Lung microvascular endothelial cell (primary cell): ENCODE measurements around the gene ZNF574. TPM values are rescaled to one million over a fixed set of nuclear protein-coding genes. Genes with fewer than 3 reads are reported as not detected.
A peak's percentile ranks its signal among the peaks of the same experiment; 100 is the strongest.

Experiments used
- DNase-seq, 2 donors: peaks; one replicate each; pipeline versions ENCODE4 v3.0.0 to v3.0.0-alpha.2; 2010; ENCODE audit warnings: low read depth in 2 of 2
- total RNA-seq: library from RNA; depleted of rRNA; stranded (reverse); fragments of >200 nt; gene quantifications from 2 replicates; pipeline ENCODE4 v1.2.1, GENCODE V29; 2014

The ZNF574 gene
- total RNA-seq, 1 donor from 2014 or later: 9.1 TPM

DNA sequence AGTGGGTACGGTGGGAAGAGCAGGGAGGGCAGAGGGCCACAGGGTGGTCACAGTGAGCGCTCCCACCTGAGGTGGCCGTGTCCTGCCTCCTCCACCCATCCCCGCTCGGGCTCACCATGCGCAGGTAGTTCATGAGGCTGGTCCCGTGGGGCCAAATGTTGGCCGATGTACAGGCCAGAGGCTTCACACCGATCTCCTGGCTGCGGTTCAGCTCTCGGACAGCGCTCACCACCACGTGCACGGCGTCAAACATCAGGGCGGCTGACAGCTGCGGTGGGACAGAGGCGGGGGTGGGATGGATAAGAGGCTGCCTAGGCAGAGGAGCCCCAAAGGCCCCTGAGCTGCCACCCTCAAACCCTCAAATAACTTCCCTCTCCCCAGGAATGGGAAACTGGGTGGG is 21.8 kb upstream of the ZNF574 start:
- no peak for DNase-seq

DNA sequence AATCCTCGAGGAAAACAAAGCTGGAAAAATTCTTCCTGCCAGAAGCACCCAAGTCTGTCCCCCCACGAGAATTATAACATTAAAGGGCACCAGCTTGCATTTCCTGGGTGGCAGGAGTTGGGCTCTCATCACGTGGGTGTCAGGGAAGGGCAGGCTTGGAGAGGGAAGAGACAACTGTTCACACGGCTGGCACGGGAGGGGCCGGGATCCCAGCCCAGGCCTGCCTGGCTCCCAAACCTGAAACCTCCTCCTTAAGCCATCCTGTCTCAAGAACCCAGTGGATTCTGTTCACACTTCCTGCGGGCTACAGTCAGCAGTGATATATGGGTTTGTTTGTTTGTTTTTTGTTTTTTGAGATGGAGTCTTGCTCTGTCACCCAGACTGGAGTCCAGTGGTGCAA is 18.1 kb upstream of the ZNF574 start:
- DNase-seq: no peak

DNA sequence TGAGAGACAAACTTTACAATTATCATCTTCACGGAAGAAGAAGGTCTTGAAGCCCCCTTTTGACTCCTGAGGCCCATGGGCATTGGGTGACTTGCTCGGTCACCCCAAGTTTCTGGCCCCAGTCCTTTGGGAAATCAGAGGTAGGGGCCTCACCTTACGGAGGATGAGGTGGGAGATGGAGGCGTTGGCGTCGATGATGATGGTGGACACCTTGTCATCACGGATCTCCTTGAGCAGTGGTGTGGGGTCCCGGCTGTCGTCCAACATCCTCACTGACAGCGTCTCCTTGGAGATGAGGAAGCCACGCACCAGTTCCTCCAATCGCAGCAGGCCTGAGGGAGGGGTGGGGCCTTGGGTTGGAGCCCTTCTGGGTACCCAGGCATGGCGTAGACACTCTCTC is 16.8 kb upstream of the ZNF574 start:
- no peak for DNase-seq

DNA sequence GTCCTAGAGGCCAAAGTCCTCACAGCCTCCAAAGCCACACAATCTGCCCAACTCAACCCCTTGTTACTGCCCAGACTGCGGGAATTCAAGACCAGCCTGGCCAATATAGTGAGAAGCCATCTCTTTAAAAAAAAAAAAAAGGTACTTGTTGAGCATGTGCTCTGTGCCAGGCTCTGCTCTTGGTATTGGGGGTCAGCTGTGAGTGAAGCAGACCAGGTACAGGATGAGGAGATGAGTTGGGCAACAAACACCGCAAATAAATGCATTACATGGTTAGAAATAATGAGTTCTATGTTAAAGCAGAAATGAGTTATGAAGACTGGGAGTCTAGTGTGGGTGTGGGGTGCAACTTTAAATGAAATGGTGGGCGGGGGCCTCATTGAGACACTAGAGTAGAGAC is 15.8 kb upstream of the ZNF574 start:
- no peak for DNase-seq

DNA sequence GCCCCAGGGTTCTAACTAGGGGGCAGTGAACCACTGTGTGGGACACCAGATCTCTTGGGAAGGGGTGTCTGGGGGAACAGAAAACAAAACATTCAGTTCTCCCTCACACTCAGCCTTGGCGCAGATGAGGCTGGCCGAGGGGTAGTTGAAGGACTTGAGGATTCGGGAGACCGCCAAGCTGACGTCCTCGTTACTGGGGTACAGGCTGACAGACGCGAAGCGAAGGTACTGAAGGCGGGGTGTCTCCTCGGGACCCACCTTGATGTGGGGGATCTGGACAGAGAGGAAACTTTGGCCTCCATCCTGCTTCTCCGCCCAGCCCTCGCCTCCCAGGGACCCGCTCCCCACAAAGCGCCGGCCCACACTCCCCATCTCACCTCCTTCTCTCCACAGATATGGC is 13.6 kb upstream of the ZNF574 start:
- DNase-seq: no peak

DNA sequence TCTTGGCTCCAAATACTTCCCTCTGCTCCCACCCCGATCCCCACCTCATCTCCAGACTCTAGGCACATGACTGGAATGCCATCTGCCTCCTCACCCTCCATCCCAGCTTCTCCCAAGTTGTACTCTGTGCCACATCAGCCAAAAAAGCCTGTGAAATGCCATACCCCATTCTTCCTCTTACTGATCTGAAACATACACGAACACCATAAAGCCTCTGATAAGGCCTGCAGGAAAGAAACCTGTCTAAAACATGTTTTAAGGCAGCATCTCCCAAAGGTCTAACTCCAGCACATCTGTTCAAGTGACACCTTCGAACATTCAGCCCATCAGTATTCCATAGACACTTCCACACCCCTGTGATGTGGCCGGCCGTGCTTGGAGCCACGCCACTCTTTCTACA is 11.5 kb upstream of the ZNF574 start:
- no peak for DNase-seq

DNA sequence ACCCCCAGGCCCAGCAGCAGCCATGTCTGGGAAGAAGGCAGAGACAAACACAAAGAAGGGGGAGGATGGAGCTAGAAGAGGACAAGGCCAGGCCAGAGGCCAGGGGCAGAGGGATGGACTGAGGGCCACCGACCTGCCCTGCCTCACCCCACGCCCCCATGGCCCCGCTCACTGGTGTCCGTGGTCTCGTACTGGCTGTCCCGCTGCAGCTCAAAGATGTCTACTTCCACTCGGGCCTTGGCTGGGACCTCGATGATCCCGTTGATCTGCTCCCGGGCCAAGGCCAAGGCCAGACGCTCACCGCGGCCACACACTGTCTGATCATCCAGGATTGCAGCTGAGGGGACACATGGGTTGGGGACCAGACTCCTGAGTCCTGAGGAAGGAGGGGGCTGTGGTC is 10.9 kb upstream of the ZNF574 start:
- DNase-seq: no peak

DNA sequence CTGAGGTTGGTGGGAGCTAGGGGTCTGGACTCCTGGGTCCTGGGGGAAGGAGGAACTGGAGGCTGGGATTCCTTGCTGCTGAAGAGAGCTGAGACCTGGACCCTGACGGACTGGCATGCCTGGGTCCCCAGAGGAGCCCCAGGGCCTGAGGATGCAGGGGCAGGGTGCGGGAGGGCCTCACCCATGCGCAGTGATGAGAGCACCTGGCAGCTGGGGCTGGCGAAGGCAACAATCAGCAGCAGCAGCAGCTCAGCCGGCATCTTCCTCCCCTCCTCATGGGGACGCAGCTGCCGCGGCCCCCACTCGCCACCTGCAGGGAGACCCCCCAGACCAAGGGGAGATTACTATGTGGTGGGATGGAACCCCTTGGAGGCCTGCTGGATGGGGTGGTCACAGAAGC is 10.5 kb upstream of the ZNF574 start:
- DNase-seq: no peak

DNA sequence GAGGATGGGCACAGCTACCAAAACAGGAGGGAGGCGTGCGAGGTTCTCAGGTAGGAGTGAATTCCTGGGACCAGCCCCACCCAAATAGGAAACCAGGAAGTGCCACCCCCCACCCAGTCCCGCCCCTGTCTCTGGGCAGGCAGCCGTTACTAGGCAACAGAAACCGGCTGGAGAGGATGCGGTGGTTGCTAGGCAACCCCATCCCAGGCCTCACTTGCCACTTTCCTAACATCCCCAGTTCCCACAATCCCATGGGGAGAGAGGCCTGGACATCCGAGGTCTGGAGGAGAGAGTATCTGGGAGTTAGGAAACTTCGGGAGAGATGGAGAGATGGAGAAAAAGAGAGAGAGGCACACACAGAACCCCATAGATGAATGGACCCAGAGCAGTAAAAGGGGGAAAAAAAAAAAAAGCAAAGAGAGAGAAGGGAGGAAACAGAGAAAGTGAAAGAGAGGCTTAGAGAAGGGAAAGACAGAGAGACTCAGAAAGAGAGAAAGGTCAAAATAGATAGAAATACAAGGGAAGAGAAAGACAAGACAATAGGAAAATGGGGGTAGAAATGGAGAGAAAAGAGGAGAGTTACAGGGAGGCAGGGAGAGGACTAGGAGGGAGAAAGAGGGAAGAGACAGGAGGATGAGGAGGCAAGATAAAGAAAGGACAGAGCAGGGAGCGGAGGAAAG is 9.8 kb upstream of the ZNF574 start:
- peak in 1 of 2 donors; percentile 35 for DNase-seq

DNA sequence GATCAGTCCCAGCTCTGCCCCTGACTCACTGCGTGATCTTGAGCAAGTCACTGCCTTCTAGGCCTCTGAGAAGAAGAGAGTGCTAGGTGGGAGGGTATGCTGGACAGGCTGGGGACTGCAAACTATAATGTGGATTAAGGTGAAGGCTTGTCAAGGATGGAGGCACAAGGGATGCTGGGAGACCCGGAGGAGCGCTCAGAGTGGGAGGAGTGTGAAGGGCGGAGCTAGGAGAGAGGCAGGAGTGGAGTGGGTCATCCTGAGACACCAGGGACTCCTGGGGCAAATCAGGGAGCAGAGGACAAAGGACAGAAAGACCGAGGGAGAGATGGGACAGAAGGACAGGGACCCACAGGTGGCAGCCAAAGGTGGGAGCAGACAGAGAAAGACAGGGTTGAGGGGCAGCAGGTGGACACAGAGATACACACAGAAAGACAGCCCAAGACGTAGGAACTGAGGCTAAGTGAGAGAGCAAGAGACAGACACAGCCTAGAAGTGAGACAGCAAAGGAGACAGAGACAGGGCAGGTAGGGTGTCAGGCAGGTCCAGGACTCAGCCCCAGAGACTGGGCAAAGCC is 8.6 kb upstream of the ZNF574 start:
- DNase-seq: no peak

DNA sequence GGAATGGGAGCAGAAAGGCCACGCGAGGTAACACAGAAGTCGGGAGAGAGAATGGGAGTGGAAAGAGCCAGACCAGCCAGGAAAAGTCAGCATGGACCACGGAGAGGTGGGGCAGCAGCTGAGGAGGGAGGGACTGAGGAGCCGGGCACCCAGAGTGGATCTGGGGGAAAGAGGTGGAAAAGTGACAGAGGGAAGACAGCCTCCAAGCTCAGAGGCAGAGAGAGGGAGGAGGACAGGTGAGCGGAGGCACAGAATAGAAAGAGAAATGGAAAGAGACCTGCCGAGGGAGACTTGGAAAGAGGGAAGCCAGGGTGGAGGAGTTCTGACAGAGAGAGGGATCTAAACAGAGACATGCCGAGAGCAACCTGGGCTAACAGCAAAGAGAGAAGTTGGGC is 7.6 kb upstream of the ZNF574 start:
- DNase-seq: no peak

DNA sequence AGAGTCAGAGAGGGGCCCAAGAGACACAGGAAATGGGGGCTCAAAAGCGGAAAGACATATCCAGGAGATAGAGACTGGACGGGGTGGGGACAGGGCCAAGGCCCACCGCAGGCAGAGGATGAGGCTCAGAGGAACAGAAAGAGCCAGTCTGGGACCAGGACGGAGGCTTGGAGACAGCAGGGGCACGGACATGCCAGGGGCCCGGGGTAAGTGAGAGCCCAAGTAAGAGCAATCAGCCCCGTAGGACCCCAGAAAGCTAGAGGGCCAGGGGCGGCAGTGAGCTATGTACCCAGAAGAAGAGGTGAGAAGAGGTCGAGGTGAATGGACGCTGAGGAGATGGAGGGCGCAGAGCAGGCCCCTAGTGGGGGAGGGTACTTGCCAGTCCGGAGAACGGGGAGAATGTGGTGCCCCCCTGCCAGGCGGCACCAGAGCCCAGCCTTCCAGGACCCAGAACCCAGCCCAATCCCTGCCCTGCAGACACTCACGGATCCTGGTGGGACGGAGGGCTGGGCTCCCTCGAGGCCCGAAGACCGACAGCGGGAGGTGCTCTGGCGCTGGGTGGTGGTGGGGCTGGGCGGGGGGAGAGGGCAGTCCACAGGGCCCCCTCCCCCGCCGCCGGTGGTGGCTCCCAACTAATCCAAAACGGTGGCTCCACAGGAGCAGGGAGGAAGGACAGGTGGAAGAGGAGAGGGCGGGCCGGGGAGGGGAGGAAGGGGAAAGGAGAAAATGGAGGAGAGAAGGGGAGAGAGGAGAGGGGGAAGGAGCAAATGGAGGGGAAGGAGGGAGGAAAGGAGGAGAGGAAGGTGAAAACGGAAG is 7.0 kb upstream of the ZNF574 start:
- DNase-seq: no peak

DNA sequence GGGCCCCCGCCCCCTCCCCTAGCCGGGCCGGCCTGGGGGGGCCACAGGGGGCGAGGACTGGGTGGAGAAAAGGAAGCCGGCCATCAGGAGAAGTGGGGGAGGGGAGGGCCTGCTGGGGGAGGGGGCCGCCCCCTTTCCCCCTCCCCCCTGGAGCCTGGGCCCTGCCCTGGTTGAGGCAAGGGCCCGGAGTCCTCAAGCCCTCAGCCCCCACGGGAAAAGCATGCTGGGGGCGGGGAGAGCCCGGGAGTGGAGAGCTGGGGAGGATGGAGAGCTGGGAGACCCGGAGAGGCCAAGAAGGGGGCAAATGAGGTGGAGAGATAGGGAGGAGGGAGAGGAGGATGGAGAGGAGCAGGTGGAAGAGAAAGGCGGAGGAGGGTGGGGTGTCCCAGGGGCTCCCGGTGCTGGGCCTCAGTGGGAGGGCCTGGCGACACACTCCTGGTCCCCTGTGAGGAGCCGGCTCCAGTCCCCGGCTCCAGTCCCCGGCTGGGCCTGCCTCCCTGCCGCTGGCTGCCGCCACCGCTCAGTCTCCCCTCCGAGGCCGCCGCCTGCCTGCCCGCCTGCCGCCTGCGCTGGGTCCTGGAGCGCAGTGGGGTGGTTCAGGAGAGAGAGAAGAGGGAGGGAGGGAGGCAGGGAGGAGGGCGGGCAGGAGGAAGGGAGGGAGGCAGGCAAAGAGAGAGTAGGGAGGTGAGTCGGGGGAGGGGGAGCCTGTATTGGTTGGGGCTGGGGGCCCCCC is 6.2 kb upstream of the ZNF574 start, which contains the start of gene GRIK5:
TSS of gene GRIK5 (minus strand) at position 588 of the 733 bp plus-strand sequence. CDS start 4,436 bp downstream, outside the sequence.
- DNase-seq: no peak

DNA sequence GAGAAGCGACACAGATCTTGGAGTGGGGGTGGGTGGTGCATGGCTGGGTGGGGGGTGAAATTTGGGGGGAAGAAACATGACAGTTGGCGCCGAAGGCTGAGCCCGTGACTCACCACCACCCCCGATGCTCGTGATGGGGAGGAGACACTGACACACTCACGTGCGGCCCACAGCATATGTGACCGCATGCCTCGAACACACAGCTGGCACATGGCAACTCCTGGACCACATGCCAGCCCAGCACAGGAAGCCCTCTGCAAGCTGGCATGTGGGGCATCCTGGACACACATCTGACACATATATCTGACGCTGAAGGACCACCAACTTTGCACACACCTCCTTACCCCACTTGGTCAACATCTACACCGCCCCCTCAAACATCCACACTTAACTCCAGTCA is 4.7 kb upstream of the ZNF574 start:
- no peak for DNase-seq

DNA sequence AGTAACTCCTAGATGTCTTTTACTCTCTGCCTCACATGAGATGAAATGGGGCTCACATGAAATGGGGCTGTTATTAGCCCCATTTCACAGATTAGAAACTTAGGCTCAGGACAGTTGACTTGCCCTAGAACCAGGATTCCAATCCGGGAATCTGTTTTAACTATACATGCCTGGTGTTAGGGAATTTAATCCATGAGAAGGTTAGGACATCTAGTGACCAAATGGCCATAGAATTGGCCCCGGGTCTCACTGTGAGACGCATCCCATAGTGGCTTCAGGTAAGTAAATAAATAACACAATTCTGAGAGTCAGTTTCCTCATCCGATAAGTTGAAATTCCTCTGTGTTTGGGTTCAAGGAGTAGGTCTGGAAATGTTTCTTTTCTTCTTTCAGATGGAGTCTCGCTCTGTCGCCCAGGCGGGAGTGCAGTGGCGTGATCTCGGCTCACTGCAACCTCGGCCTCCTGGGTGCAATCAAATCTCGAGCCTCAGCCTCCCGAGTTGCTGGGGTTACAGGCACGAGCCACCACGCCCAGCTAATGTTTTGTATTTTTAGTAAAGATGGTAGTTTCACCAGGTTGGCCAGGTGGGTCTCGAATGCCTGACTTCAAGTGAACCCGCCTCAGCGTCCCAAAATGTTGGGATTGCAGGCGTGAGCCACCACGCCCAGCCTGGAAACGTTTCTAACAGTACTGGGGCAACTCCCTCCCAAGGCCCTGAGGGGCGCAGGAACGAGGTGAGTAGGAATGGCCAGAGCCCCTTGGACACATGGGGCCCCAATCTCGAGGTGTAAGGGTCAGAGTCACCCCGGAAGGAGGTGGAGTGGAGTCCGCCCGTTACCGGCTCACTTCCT is 1.2 kb upstream of the ZNF574 start:
- no peak for DNase-seq

DNA sequence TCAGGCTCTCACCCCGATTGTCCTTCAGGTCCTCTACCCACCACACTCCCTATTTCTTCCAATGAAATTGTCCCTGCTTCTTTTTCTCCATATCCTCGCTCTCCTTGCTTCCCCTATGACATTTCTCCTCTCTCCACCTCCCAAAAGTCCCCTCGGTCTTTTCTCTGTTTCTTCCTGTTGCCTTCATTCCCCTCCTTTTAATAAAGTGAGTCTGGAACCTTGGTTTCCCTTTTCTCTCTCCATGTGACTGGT is 676 bp upstream of the ZNF574 start:
- no peak for DNase-seq

DNA sequence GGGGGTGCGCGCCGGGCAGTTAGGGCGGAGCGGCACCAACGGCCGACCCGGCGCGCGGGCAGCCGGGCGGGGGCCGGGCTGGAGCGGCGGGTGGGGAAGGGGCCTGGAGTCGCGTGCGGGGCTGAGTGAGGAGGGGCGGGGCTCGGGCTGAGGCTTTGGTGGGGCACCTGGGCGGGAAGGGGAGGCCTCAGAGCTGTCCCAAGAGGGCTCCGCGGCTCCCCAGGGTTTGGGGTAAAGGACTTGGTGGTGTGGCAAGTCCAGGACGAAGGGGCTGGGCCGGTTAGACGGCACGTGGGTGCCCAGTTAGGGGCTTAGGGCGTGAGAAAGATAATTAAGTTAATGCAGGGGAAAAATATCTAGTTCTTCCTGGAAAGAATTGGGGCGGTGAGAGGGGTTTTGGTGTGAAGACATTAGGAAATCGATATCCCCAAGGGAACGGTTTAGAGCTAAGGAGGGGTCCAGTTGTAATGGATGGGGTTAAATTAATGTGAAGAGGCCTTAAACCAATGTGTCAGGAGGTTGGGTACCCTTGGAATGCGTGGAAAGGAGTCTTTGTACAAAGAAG is 496 bp downstream of the ZNF574 start:
- no peak for DNase-seq

DNA sequence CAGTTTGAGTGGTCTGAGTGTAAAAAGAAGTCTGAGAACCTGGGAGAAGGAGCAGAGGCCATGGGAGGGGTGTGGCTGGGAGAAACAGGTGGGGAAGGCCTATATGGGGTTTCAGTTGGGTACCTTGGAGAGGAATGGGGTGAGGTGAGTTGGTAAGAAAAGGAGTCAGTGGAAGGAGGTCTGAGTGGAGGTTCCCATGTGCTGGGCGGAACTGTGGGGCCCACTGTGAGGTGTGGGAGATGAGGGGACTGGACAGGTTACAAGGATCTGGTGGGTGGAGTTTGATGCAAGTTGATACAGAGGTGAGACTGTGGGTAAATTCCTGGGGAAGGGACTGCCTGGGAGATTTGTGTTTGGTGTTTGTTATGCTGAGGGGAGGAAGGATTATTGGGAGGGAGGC is 2.1 kb downstream of the ZNF574 start:
- no peak for DNase-seq

DNA sequence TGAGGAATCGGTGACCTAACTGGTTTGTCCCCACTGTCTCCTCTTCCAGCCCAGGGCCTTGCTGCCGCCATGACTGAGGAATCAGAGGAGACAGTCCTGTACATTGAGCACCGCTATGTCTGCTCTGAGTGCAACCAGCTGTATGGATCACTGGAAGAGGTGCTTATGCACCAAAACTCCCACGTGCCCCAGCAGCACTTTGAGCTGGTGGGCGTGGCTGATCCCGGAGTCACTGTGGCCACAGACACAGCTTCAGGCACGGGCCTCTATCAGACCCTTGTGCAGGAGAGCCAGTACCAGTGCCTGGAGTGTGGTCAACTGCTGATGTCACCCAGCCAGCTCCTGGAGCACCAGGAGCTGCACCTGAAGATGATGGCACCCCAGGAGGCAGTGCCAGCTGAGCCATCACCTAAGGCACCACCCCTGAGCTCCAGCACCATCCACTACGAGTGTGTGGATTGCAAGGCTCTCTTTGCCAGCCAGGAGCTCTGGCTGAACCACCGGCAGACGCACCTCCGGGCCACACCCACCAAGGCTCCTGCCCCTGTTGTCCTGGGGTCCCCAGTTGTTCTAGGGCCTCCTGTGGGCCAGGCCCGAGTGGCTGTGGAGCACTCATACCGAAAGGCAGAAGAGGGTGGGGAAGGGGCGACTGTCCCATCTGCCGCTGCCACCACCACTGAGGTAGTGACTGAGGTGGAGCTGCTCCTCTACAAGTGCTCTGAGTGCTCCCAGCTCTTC is 2.7 kb downstream of the ZNF574 start:
- no peak for DNase-seq

DNA sequence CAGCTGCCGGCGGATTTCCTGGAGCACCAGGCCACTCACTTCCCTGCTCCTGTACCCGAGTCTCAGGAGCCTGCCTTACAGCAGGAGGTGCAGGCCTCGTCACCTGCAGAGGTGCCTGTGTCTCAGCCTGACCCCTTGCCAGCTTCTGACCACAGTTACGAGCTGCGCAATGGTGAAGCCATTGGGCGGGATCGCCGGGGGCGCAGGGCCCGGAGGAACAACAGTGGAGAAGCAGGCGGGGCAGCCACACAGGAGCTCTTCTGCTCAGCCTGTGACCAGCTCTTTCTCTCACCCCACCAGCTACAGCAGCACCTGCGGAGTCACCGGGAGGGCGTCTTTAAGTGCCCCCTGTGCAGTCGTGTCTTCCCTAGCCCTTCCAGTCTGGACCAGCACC is 3.3 kb downstream of the ZNF574 start:
- no peak for DNase-seq
